Fibroblast of lung (primary cell): ENCODE measurements around the gene SELP. TPM values are rescaled to one million over a fixed set of nuclear protein-coding genes. Genes with fewer than 3 reads are reported as not detected.

ENCODE experiments used
- DNase-seq, 2 donors: peaks; one replicate each; pipeline versions ENCODE4 v3.0.0 to v3.0.0-alpha.2; 2010; ENCODE audit warnings: low read depth in 2 of 2
- H2AFZ ChIP-seq: 2 replicates; pipeline ENCODE4 v1.5.1; 2012; ENCODE audit warnings: low read length, control low read depth, inconsistent platforms
- H3K27ac ChIP-seq: 2 replicates; pipeline ENCODE4 v1.5.1; 2011; ENCODE audit warnings: low read length, control low read depth; ENCODE audit not compliant: insufficient read depth
- H3K27me3 ChIP-seq: 2 replicates; pipeline ENCODE4 v1.5.1; 2011; ENCODE audit warnings: mild to moderate bottlenecking, low read length; ENCODE audit not compliant: control insufficient read depth, insufficient read depth
- H3K36me3 ChIP-seq: 2 replicates; pipeline ENCODE4 v1.5.1; 2011; ENCODE audit warnings: low read length; ENCODE audit not compliant: control insufficient read depth, insufficient read depth
- H3K4me1 ChIP-seq: 2 replicates; pipeline ENCODE4 v1.5.1; 2011; ENCODE audit warnings: low read length; ENCODE audit not compliant: control insufficient read depth, insufficient read depth; ENCODE audit errors: extremely low read depth
- H3K4me2 ChIP-seq: 2 replicates; pipeline ENCODE4 v1.5.1; 2011; ENCODE audit warnings: low read length, control low read depth; ENCODE audit not compliant: insufficient read depth; ENCODE audit errors: extremely low read depth
- H3K4me3 ChIP-seq, 4 experiments: fragments of 200-600 bp in 1 of 4; sonication (generic) in 1 of 4; replicated peaks in 1 of 4; 2 replicates each; pipeline ENCODE4 v1.5.1; 2011 to 2016; ENCODE audit warnings: low read length in 4 of 4, low read depth in 3 of 4, mild to moderate bottlenecking in 3 of 4, control low read depth in 2 of 4, inconsistent platforms in 1 of 4, mixed read lengths in 1 of 4; ENCODE audit not compliant: insufficient read depth in 1 of 4; ENCODE audit errors: control extremely low read depth in 1 of 4
- H3K79me2 ChIP-seq: 2 replicates; pipeline ENCODE4 v1.5.1; 2012; ENCODE audit warnings: mild to moderate bottlenecking, low read length, inconsistent platforms; ENCODE audit not compliant: control insufficient read depth, insufficient read depth
- H3K9ac ChIP-seq: 2 replicates; pipeline ENCODE4 v1.5.1; 2011; ENCODE audit warnings: mild to moderate bottlenecking, low read length, control low read depth; ENCODE audit not compliant: insufficient read depth
- H3K9me3 ChIP-seq: 2 replicates; pipeline ENCODE4 v1.5.1; 2012; ENCODE audit warnings: low read depth, low read length; ENCODE audit not compliant: control insufficient read depth, insufficient read depth
- H4K20me1 ChIP-seq: 2 replicates; pipeline ENCODE4 v1.5.1; 2011; ENCODE audit warnings: low read length; ENCODE audit not compliant: control insufficient read depth, insufficient read depth; ENCODE audit errors: extremely low read depth
- CTCF ChIP-seq, 2 donors: IDR thresholded peaks in 1 of 2; conservative IDR thresholded peaks in 1 of 2; 1 replicate in 1 of 2; 2 replicates in 1 of 2; pipeline ENCODE4 v1.5.1; 2011 to 2012; ENCODE audit warnings: low read length in 2 of 2, control low read depth in 1 of 2, inconsistent platforms in 1 of 2, low read depth in 1 of 2, mild to moderate bottlenecking in 1 of 2
- EZH2 ChIP-seq: IDR thresholded peaks from 2 replicates; pipeline ENCODE4 v1.5.1; 2012; ENCODE audit warnings: low read length, control low read depth, mild to moderate bottlenecking; ENCODE audit errors: missing control alignments
- polyA plus RNA-seq, 2 donors: library from polyadenylated mRNA; depleted of rRNA in 1 of 2; stranded (reverse) in 1 of 2; unstranded in 1 of 2; fragments of >200 nt; gene quantifications; 2 replicates each; pipeline ENCODE4 v1.2.1, GENCODE V29; 2011 to 2012; ENCODE audit warnings: missing spikeins in 1 of 2
- total RNA-seq: library from RNA; depleted of rRNA; stranded (reverse); fragments of >200 nt; gene quantifications from 2 replicates; pipeline ENCODE4 v1.2.1, GENCODE V29; 2014

SELP gene
- total and polyA plus RNA-seq, 2 donors (not counting 1 experiment from before 2014, with no cell fraction given): not detected

GRCh38 chr1:169623132-169623926 lies 6.6 kb downstream of the SELP start:
- H4K20me1 ChIP-seq: no peaks in the 10 kb centered on the region
- H2AFZ ChIP-seq: no peak overlapping the region
- no peaks in the 10 kb centered on the region for H3K9me3 ChIP-seq
- H3K4me2 ChIP-seq: no peak overlapping the region
- no peaks in the 10 kb centered on the region for H3K36me3 ChIP-seq
- no peak overlapping the region for H3K9ac ChIP-seq
- H3K27me3 ChIP-seq: no peaks in the 10 kb centered on the region
- H3K79me2 ChIP-seq: no peaks in the 10 kb centered on the region
- DNase-seq: no peak
- no peak for TF ChIP-seq EZH2
- no peak overlapping the region for H3K27ac ChIP-seq
- H3K4me3 ChIP-seq: no peak overlapping the region
- H3K4me1 ChIP-seq: no peaks in the 10 kb centered on the region

GRCh38 chr1:169620565-169620964 lies 9.4 kb downstream of the SELP start:
- Histone ChIP-seq H3K27ac (no peak overlapping the region), H2AFZ (no peak overlapping the region), H3K9me3 (no peaks in the 10 kb centered on the region), H3K79me2 (no peaks in the 10 kb centered on the region), H3K4me3 (no peak overlapping the region), H4K20me1 (no peaks in the 10 kb centered on the region), H3K4me1 (no peaks in the 10 kb centered on the region), H3K9ac (no peak overlapping the region), H3K27me3 (no peaks in the 10 kb centered on the region), H3K36me3 (no peaks in the 10 kb centered on the region), H3K4me2 (no peak overlapping the region)
- no peak for TF ChIP-seq CTCF (conservative IDR thresholded peaks at IDR 0.05 in 1 of 2, IDR thresholded peaks at IDR 0.05 in 1 of 2; ENCODE audit: low read depth in 1 of 2, low read length in 2 of 2)
- TF ChIP-seq EZH2: no peak
- DNase-seq: no peak

- no peak overlapping the region for H3K4me2 ChIP-seq
Measured at GRCh38 chr1:169618367-169618766, 11.6 kb downstream of the SELP start.

More at GRCh38 chr1:169618367-169618766, 11.6 kb downstream of the SELP start:
- H3K4me1 ChIP-seq: no peaks in the 10 kb centered on the region
- no peak overlapping the region for H3K9ac ChIP-seq
- DNase-seq: no peak
- no peaks in the 10 kb centered on the region for H3K27me3 ChIP-seq
- H3K9me3 ChIP-seq: no peaks in the 10 kb centered on the region
- no peaks in the 10 kb centered on the region for H3K36me3 ChIP-seq
- no peaks in the 10 kb centered on the region for H3K79me2 ChIP-seq
- H2AFZ ChIP-seq: no peak overlapping the region
- H3K4me3 ChIP-seq: no peak overlapping the region
- TF ChIP-seq EZH2: no peak
- no peak for TF ChIP-seq CTCF (conservative IDR thresholded peaks at IDR 0.05 in 1 of 2, IDR thresholded peaks at IDR 0.05 in 1 of 2; ENCODE audit: low read depth in 1 of 2, low read length in 2 of 2)
- no peak overlapping the region for H3K27ac ChIP-seq
- H4K20me1 ChIP-seq: no peaks in the 10 kb centered on the region
